ENCODE measurements around the gene PI4K2A. TPM values are rescaled to one million over a fixed set of nuclear protein-coding genes. Genes with fewer than 3 reads are reported as not detected.

The PI4K2A gene
- total and polyA plus RNA-seq, 8 donors = 2.2 to 8.9 (median 3.6) TPM

- TF ChIP-seq, protein P1, sequence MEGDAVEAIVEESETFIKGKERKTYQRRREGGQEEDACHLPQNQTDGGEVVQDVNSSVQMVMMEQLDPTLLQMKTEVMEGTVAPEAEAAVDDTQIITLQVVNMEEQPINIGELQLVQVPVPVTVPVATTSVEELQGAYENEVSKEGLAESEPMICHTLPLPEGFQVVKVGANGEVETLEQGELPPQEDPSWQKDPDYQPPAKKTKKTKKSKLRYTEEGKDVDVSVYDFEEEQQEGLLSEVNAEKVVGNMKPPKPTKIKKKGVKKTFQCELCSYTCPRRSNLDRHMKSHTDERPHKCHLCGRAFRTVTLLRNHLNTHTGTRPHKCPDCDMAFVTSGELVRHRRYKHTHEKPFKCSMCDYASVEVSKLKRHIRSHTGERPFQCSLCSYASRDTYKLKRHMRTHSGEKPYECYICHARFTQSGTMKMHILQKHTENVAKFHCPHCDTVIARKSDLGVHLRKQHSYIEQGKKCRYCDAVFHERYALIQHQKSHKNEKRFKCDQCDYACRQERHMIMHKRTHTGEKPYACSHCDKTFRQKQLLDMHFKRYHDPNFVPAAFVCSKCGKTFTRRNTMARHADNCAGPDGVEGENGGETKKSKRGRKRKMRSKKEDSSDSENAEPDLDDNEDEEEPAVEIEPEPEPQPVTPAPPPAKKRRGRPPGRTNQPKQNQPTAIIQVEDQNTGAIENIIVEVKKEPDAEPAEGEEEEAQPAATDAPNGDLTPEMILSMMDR (IDR thresholded peaks at IDR 0.05) = no peak
- intact Hi-C loops (cut with DNase I) = loop anchor here in 1 of 3 donors (10.0 kb wide), 1 partner anchor 148 kb away; the partner anchor contains the start of gene ANKRD2
- H3K27ac ChIP-seq = no peak overlapping the region
- no peak overlapping the region for H3K4me3 ChIP-seq
- H3K4me1 ChIP-seq = no peaks in the 10 kb centered on the region
- H3K36me3 ChIP-seq = no peaks in the 10 kb centered on the region
- 66 to 82% methylated on average over 3 of the region's 3 CpGs for WGBS, 2 donors
- H3K27me3 ChIP-seq = no peaks in the 10 kb centered on the region
- ATAC-seq (no peak), DNase-seq (no peak), FAIRE-seq (no peak)
- H3K9me3 ChIP-seq = no peaks in the 10 kb centered on the region
These were observed 82.5 kb downstream of the PI4K2A start for GRCh38 chr10:97723001-97723400.

GRCh38 chr10:97724341-97724941 is 84.0 kb downstream of the PI4K2A start:
- H3K36me3 ChIP-seq = no peaks in the 10 kb centered on the region
- TF ChIP-seq, protein P1 (IDR thresholded peaks at IDR 0.05) = no peak
- intact Hi-C loops (cut with DNase I) = loop anchor here in 1 of 3 donors (10.0 kb wide), 1 partner anchor 150 kb away; the partner anchor contains the start of gene ANKRD2
- FAIRE-seq = no peak
- no peaks in the 10 kb centered on the region for H3K4me1 ChIP-seq
- H3K27me3 ChIP-seq = no peaks in the 10 kb centered on the region
- DNase-seq = no peak
- H3K9me3 ChIP-seq = no peaks in the 10 kb centered on the region
- no peak for ATAC-seq
- WGBS, 2 donors = 53 to 58% methylated on average over 5 of the region's 5 CpGs
- H3K27ac ChIP-seq = no peak overlapping the region
- no peak overlapping the region for H3K4me3 ChIP-seq

Other genes starting within 250 kb of the PI4K2A start
- 10 to 100 TPM; 22.3 to 40.1 (median 27.1) TPM for gene RRP12, start 239.3 kb upstream of the PI4K2A start, total RNA-seq
- 10 to 100 TPM; 36.4 to 44.9 TPM for gene RRP12, start 239.3 kb upstream of the PI4K2A start, polyA plus RNA-seq
- gene PGAM1, start 214.5 kb upstream of the PI4K2A start, total RNA-seq = 10 to 100 TPM; 31.4 to 72.8 (median 46.6) TPM
- 10 to 100 TPM; 22.2 to 59.5 TPM for gene PGAM1, start 214.5 kb upstream of the PI4K2A start, polyA plus RNA-seq
- 10 to 100 TPM; 13.0 to 19.4 (median 17.9) TPM for gene EXOSC1, start 194.7 kb upstream of the PI4K2A start, total RNA-seq
- gene EXOSC1, start 194.7 kb upstream of the PI4K2A start, polyA plus RNA-seq = 10 to 100 TPM; 24.1 to 27.6 TPM
- 10 to 100 TPM; 11.4 to 22.7 (median 15.1) TPM for gene ZDHHC16, start 194.5 kb upstream of the PI4K2A start, total RNA-seq
- gene ZDHHC16, start 194.5 kb upstream of the PI4K2A start, polyA plus RNA-seq = 10 to 100 TPM; 17.6 to 18.8 TPM
- gene MMS19, start 142.2 kb upstream of the PI4K2A start, total RNA-seq = 10 to 100 TPM; 18.0 to 33.3 (median 22.3) TPM
- gene MMS19, start 142.2 kb upstream of the PI4K2A start, polyA plus RNA-seq = 10 to 100 TPM; 40.2 to 65.7 TPM
- 1 to 10 TPM; 3.9 to 6.8 (median 4.5) TPM for gene UBTD1, start 141.7 kb upstream of the PI4K2A start, total RNA-seq
- gene UBTD1, start 141.7 kb upstream of the PI4K2A start, polyA plus RNA-seq = 1 to 10 TPM; 6.8 to 9.0 TPM
- under 1 TPM; 0.12 to 0.56 (median 0.29) TPM for gene ANKRD2, start 67.9 kb upstream of the PI4K2A start, total RNA-seq
- 1 to 10 TPM in 1 of 2 donors, under 1 TPM in 1; 0.61 to 1.6 TPM for gene ANKRD2, start 67.9 kb upstream of the PI4K2A start, polyA plus RNA-seq
- gene HOGA1, start 56.3 kb upstream of the PI4K2A start, total RNA-seq = 10 to 100 TPM in 2 of 6 donors, 1 to 10 TPM in 4; 7.2 to 14.9 (median 8.7) TPM
- gene HOGA1, start 56.3 kb upstream of the PI4K2A start, polyA plus RNA-seq = 10 to 100 TPM; 15.9 to 20.5 TPM
- 1 to 10 TPM in 2 of 6 donors, under 1 TPM in 4; 0.34 to 1.9 (median 0.61) TPM for gene C10orf62, start 51.0 kb upstream of the PI4K2A start, total RNA-seq
- under 1 TPM; 0.12 to 0.95 TPM for gene C10orf62, start 51.0 kb upstream of the PI4K2A start, polyA plus RNA-seq
- 1 to 10 TPM; 3.3 to 6.4 (median 4.5) TPM for gene MORN4, start 7.2 kb upstream of the PI4K2A start, total RNA-seq
- gene MORN4, start 7.2 kb upstream of the PI4K2A start, polyA plus RNA-seq = 1 to 10 TPM; 4.8 to 8.9 TPM
- 1 to 10 TPM; 3.7 to 6.2 (median 4.6) TPM for gene AVPI1, start 46.6 kb downstream of the PI4K2A start, total RNA-seq
- gene AVPI1, start 46.6 kb downstream of the PI4K2A start, polyA plus RNA-seq = 1 to 10 TPM; 4.1 to 9.1 TPM
- gene MARVELD1, start 73.1 kb downstream of the PI4K2A start, total RNA-seq = 10 to 100 TPM in 1 of 6 donors, 1 to 10 TPM in 5; 1.8 to 11.8 (median 3.6) TPM
- 1 to 10 TPM; 3.8 to 7.1 TPM for gene MARVELD1, start 73.1 kb downstream of the PI4K2A start, polyA plus RNA-seq
- 10 to 100 TPM; 11.9 to 23.6 (median 14.3) TPM for gene ZFYVE27, start 96.5 kb downstream of the PI4K2A start, total RNA-seq
- 10 to 100 TPM; 22.3 to 34.9 TPM for gene ZFYVE27, start 96.5 kb downstream of the PI4K2A start, polyA plus RNA-seq
- gene SFRP5, start 131.3 kb downstream of the PI4K2A start, total RNA-seq = 100 to 1,000 TPM in 1 of 6 donors, 10 to 100 TPM in 5; 59.8 to 159 (median 67.7) TPM
- 100 to 1,000 TPM; 148 to 180 TPM for gene SFRP5, start 131.3 kb downstream of the PI4K2A start, polyA plus RNA-seq
- 1 to 10 TPM; 2.0 to 7.8 (median 3.4) TPM for gene GOLGA7B, start 209.2 kb downstream of the PI4K2A start, total RNA-seq
- 10 to 100 TPM; 18.7 to 38.7 TPM for gene GOLGA7B, start 209.2 kb downstream of the PI4K2A start, polyA plus RNA-seq

Data from pancreas (tissue), 10 donors.